Measurements from ENCODE around the gene NDUFB6.

NDUFB6 gene

DNA sequence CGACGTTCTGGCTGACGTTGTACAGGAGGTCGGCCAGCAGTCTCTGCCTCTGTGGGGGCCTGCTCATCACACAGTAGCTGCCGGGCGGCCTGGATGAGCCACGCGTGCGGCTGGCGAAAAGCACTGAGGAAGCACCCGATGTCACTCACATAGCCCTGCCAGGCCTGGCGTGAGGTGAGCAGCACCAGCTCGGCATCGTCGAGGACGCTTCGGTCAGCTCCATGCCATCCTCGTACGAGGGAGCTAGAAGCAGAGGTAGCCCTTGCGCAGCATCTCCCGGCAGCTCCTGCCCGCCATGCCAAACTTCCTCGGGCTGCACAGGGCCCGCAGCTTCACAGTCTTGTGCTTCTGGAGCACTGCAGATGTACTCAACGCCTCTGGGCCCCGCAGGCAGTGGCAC is 6.2 kb downstream of the NDUFB6 start:
- peaks cover 21% of the 10 kb centered on the region; the same call in 1 of the 2 replicates for H3K36me3 ChIP-seq (ENCODE audit: insufficient read depth, low read length)
- no peaks in the 10 kb centered on the region for H3K27me3 ChIP-seq (ENCODE audit: insufficient read depth, low read length, poor library complexity, severe bottlenecking)
- no peaks in the 10 kb centered on the region for H3K9me2 ChIP-seq (replicated peaks; ENCODE audit: low read depth, low read length)
- TF ChIP-seq EZH2phosphoT487 (IDR thresholded peaks at IDR 0.05; ENCODE audit: borderline replicate concordance) = no peak
- TF ChIP-seq, protein P1, sequence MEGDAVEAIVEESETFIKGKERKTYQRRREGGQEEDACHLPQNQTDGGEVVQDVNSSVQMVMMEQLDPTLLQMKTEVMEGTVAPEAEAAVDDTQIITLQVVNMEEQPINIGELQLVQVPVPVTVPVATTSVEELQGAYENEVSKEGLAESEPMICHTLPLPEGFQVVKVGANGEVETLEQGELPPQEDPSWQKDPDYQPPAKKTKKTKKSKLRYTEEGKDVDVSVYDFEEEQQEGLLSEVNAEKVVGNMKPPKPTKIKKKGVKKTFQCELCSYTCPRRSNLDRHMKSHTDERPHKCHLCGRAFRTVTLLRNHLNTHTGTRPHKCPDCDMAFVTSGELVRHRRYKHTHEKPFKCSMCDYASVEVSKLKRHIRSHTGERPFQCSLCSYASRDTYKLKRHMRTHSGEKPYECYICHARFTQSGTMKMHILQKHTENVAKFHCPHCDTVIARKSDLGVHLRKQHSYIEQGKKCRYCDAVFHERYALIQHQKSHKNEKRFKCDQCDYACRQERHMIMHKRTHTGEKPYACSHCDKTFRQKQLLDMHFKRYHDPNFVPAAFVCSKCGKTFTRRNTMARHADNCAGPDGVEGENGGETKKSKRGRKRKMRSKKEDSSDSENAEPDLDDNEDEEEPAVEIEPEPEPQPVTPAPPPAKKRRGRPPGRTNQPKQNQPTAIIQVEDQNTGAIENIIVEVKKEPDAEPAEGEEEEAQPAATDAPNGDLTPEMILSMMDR (conservative IDR thresholded peaks at IDR 0.05; ENCODE audit: low read length) = no peak
- no peak overlapping the region for H3K9ac ChIP-seq (ENCODE audit: low read depth, low read length, poor library complexity, severe bottlenecking)
- H2AFZ ChIP-seq (ENCODE audit: low read length) = no peak overlapping the region
- peaks cover 20% of the 10 kb centered on the region for H3K4me1 ChIP-seq (ENCODE audit: insufficient read depth, low read length, poor library complexity, severe bottlenecking)
- no peaks in the 10 kb centered on the region for H3K9me3 ChIP-seq (ENCODE audit: insufficient read depth, low read depth, low read length)
- no peaks in the 10 kb centered on the region for H3F3A ChIP-seq (ENCODE audit: low read depth)
- H3K79me2 ChIP-seq (ENCODE audit: insufficient read depth, low read length) = peaks cover 43% of the 10 kb centered on the region
- no peak overlapping the region for H3K4me3 ChIP-seq (ENCODE audit: low read length, poor library complexity, severe bottlenecking)
- H3K4me2 ChIP-seq (ENCODE audit: low read depth, low read length, poor library complexity, severe bottlenecking) = no peak overlapping the region
- H4K20me1 ChIP-seq (ENCODE audit: insufficient read depth, low read length, poor library complexity, severe bottlenecking) = peaks cover 11% of the 10 kb centered on the region

DNA sequence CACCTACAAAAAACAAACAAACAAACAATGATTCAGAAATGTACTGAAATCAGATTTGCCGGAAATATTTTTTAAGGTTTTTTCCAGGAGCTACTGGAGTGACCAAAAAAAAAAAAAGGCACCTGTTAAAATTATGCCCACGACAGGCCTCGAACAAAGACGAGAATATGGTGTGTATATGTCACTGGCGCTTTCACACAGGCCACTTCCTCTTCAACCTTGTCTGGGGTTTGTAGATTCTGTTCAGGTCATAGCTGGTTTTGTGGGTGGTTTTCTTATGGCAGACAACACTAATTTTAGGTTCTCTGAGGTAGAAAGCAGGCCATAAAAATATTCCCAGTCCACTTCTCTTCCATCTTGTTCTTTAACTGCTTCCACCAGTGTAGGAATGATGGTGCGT is 7.0 kb downstream of the NDUFB6 start:
- Histone ChIP-seq H3K9ac (ENCODE audit: low read depth, low read length, poor library complexity, severe bottlenecking) (no peak overlapping the region), H3K4me1 (ENCODE audit: insufficient read depth, low read length, poor library complexity, severe bottlenecking) (peaks cover 14% of the 10 kb centered on the region), H3K4me3 (ENCODE audit: low read length, poor library complexity, severe bottlenecking) (no peak overlapping the region), H4K20me1 (ENCODE audit: insufficient read depth, low read length, poor library complexity, severe bottlenecking) (peaks cover 5% of the 10 kb centered on the region), H3K4me2 (ENCODE audit: low read depth, low read length, poor library complexity, severe bottlenecking) (no peak overlapping the region), H3K79me2 (ENCODE audit: insufficient read depth, low read length) (peaks cover 35% of the 10 kb centered on the region), H3K9me2 (replicated peaks; ENCODE audit: low read depth, low read length) (no peaks in the 10 kb centered on the region), H3F3A (ENCODE audit: low read depth) (no peaks in the 10 kb centered on the region), H3K9me3 (ENCODE audit: insufficient read depth, low read depth, low read length) (no peaks in the 10 kb centered on the region), H3K36me3 (ENCODE audit: insufficient read depth, low read length) (peaks cover 21% of the 10 kb centered on the region; the same call in 1 of the 2 replicates), H2AFZ (ENCODE audit: low read length) (no peak overlapping the region), H3K27me3 (ENCODE audit: insufficient read depth, low read length, poor library complexity, severe bottlenecking) (no peaks in the 10 kb centered on the region)
- TF ChIP-seq, protein P1 (conservative IDR thresholded peaks at IDR 0.05; ENCODE audit: low read length) = no peak

DNA sequence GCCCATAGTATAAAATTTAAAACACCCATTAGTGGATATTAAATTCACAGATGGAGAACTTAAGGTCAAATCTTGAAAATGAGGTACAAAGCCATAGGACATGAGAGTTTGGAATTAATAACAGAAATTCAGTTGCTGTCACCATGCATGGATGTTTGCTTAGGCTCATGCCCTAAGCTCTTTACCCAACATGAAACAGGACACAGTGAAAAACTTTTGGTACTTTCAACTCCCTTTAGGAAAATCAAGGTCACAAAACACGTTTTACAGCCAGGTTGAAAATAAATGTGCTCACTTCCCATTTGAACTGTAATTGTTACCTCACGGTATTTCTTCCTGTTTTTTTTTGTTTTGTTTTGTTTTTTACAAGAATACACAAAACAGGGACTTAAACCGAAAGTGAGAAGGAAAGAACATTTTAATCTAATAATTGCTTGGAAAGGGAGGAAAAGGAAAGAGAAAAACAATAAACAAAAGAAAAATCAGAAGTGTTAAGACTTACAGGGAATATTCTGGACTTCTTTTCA is 14.5 kb downstream of the NDUFB6 start:
- Histone ChIP-seq H4K20me1 (ENCODE audit: insufficient read depth, low read length, poor library complexity, severe bottlenecking) (peaks cover 5% of the 10 kb centered on the region), H3F3A (ENCODE audit: low read depth) (no peaks in the 10 kb centered on the region; the same call in 1 of the 2 replicates), H3K4me2 (ENCODE audit: low read depth, low read length, poor library complexity, severe bottlenecking) (no peak overlapping the region)

More for the DNA sequence above, 14.5 kb downstream of the NDUFB6 start:
- Histone ChIP-seq H3K4me3 (ENCODE audit: low read length, poor library complexity, severe bottlenecking) (no peak overlapping the region), H3K9me2 (replicated peaks; ENCODE audit: low read depth, low read length) (no peaks in the 10 kb centered on the region), H3K4me1 (ENCODE audit: insufficient read depth, low read length, poor library complexity, severe bottlenecking) (peaks cover 10% of the 10 kb centered on the region), H2AFZ (ENCODE audit: low read length) (no peak overlapping the region), H3K9me3 (ENCODE audit: insufficient read depth, low read depth, low read length) (no peaks in the 10 kb centered on the region), H3K36me3 (ENCODE audit: insufficient read depth, low read length) (no peaks in the 10 kb centered on the region), H3K9ac (ENCODE audit: low read depth, low read length, poor library complexity, severe bottlenecking) (no peak overlapping the region), H3K79me2 (ENCODE audit: insufficient read depth, low read length) (peaks cover 25% of the 10 kb centered on the region; the same call in 1 of the 2 replicates), H3K27me3 (ENCODE audit: insufficient read depth, low read length, poor library complexity, severe bottlenecking) (no peaks in the 10 kb centered on the region)
- TF ChIP-seq, protein P1 (conservative IDR thresholded peaks at IDR 0.05; ENCODE audit: low read length) = no peak
- no peak for TF ChIP-seq EZH2phosphoT487 (IDR thresholded peaks at IDR 0.05; ENCODE audit: borderline replicate concordance)
